Fibroblast of mammary gland (primary cell): Measurements from ENCODE around the gene UBTF.

Experiments
- DNase-seq: peaks from one replicate; pipeline ENCODE4 v3.0.0-alpha.2; 2010; ENCODE audit warnings: low read depth
- H3K4me3 ChIP-seq: 2 replicates; pipeline ENCODE4 v1.5.1; 2011; ENCODE audit warnings: low read depth, mild to moderate bottlenecking, low read length, moderate library complexity; ENCODE audit not compliant: control insufficient read depth
- CTCF ChIP-seq: conservative IDR thresholded peaks from 2 replicates; pipeline ENCODE4 v1.5.1; 2011; ENCODE audit warnings: low read depth, low read length, inconsistent platforms; ENCODE audit not compliant: control insufficient read depth, insufficient read depth

Gene UBTF

GRCh38 chr17:44188576-44189403, 30.7 kb downstream of the UBTF start:
- no peak for TF ChIP-seq CTCF
- DNase-seq = no peak
- H3K4me3 ChIP-seq = no peak overlapping the region

- DNase-seq = peak; percentile 76
- peak overlapping the region; percentile 95 for H3K4me3 ChIP-seq
- TF ChIP-seq CTCF = no peak
Measured at GRCh38 chr17:44187131-44187899, 32.2 kb downstream of the UBTF start.

- no peak for TF ChIP-seq CTCF
- H3K4me3 ChIP-seq = peak within 1 kb of the TSS; percentile 95
- peak; percentile 99 for DNase-seq
Measured at GRCh38 chr17:44186307-44187130, 33.0 kb downstream of the UBTF start, which contains the start of gene TMUB2. TSS of gene TMUB2 (plus strand) at chr17:44186972. CDS start at chr17:44187709, 737 bp downstream.

- no peak for DNase-seq
- H3K4me3 ChIP-seq = no peak overlapping the region
- no peak for TF ChIP-seq CTCF
Measured at GRCh38 chr17:44184212-44184810, 35.2 kb downstream of the UBTF start.

GRCh38 chr17:44183024-44183423, 36.5 kb downstream of the UBTF start:
- DNase-seq = no peak
- no peak overlapping the region for H3K4me3 ChIP-seq
- no peak for TF ChIP-seq CTCF

- TF ChIP-seq CTCF = no peak
- H3K4me3 ChIP-seq = no peak overlapping the region
- no peak for DNase-seq
Measured at GRCh38 chr17:44178133-44178532, 41.3 kb downstream of the UBTF start.
